Measurements from ENCODE around the gene TAF1B. TPM values are rescaled to one million over a fixed set of nuclear protein-coding genes. Genes with fewer than 3 reads are reported as not detected.

TAF1B gene
- total and polyA plus RNA-seq, 2 donors (not counting 3 experiments of a cell fraction or from before 2014, with no cell fraction given), result 6.3 to 29.4 TPM

DNA sequence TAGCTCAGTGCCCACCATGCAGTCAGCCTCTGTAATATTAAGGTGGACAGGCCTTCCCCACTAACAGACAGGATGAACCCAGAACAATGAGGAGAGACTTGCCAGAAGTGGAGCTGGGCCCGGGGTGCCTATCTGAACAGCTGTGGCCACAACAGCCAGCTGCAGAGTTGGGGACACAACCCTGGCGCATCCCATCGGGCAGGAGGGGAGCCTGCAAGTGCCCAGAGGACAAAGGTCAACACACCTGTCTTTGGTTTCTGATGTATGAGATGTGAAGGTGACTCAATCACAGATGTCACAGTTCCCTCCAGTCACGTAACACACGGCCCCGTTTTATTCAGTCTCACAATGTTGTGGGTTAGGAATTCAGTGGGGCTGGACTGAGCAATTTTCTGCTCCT lies 48.2 kb upstream of the TAF1B start:
- DNase-seq (ENCODE audit: low read depth, low spot score) (no peak), FAIRE-seq (no peak)
- POLR2A ChIA-PET, result interaction anchor here (0.6 kb wide), 1 partner anchor 67 kb away, joined by 3 read pairs; no protein-coding TSS in a partner anchor
- Histone ChIP-seq H3K9me3 (replicated peaks; ENCODE audit: control insufficient read depth, insufficient read depth, low read length) (no peaks in the 10 kb centered on the region), H4K20me1 (replicated peaks; ENCODE audit: control insufficient read depth, extremely low read depth, insufficient read depth, low read length) (no peaks in the 10 kb centered on the region), H3K4me1 (ENCODE audit: control insufficient read depth, extremely low read depth, insufficient read depth, low read length) (no peaks in the 10 kb centered on the region), H3K9ac (replicated peaks; ENCODE audit: extremely low read depth, insufficient read depth, low read length) (no peak overlapping the region), H3K27me3 (ENCODE audit: control insufficient read depth in 2 of 2, insufficient read depth in 2 of 2, low read length in 2 of 2) (no peaks in the 10 kb centered on the region), H3K4me3 (replicated peaks in 1 of 3; ENCODE audit: insufficient read depth in 1 of 3, low read depth in 1 of 3, low read length in 3 of 3) (no peak overlapping the region), H3K27ac (ENCODE audit: insufficient read depth, low read depth, low read length) (no peak overlapping the region), H3K36me3 (ENCODE audit: control insufficient read depth in 2 of 2, extremely low read depth in 1 of 2, insufficient read depth in 2 of 2, low read length in 2 of 2) (no peaks in the 10 kb centered on the region), H3K9me1 (replicated peaks; ENCODE audit: control insufficient read depth, extremely low read depth, insufficient read depth, low read length) (no peaks in the 10 kb centered on the region), H3K79me2 (ENCODE audit: control insufficient read depth, insufficient read depth, low read length) (no peaks in the 10 kb centered on the region), H2AFZ (ENCODE audit: low read depth, low read length) (no peak overlapping the region), H3K4me2 (ENCODE audit: insufficient read depth, low read length) (no peak overlapping the region)
- dilution Hi-C loops (cut with MboI; ENCODE audit: extremely low pct_ligation_motif_present, low sequenced_read_pairs), result no loop called here
- no TSS peak for BruUV-seq (replicated peaks)
- intact Hi-C loops (cut with micrococcal nuclease), result no loop called here
- CTCF ChIA-PET, result interaction anchor here (0.6 to 1.8 kb wide), 4 partner anchors 17 to 24 kb away, joined by 3 to 6 read pairs (median 4); no protein-coding TSS in a partner anchor
- TF ChIP-seq, protein P1, sequence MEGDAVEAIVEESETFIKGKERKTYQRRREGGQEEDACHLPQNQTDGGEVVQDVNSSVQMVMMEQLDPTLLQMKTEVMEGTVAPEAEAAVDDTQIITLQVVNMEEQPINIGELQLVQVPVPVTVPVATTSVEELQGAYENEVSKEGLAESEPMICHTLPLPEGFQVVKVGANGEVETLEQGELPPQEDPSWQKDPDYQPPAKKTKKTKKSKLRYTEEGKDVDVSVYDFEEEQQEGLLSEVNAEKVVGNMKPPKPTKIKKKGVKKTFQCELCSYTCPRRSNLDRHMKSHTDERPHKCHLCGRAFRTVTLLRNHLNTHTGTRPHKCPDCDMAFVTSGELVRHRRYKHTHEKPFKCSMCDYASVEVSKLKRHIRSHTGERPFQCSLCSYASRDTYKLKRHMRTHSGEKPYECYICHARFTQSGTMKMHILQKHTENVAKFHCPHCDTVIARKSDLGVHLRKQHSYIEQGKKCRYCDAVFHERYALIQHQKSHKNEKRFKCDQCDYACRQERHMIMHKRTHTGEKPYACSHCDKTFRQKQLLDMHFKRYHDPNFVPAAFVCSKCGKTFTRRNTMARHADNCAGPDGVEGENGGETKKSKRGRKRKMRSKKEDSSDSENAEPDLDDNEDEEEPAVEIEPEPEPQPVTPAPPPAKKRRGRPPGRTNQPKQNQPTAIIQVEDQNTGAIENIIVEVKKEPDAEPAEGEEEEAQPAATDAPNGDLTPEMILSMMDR (IDR thresholded peaks at IDR 0.05; ENCODE audit: extremely low read depth in 1 of 2, insufficient read depth in 1 of 2, low read depth in 1 of 2, low read length in 2 of 2), result no peak
- TF ChIP-seq, protein P2, sequence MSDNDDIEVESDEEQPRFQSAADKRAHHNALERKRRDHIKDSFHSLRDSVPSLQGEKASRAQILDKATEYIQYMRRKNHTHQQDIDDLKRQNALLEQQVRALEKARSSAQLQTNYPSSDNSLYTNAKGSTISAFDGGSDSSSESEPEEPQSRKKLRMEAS (IDR thresholded peaks at IDR 0.05; ENCODE audit: insufficient read depth, insufficient read length), result no peak
- TF ChIP-seq GATA2 (IDR thresholded peaks at IDR 0.05; ENCODE audit: insufficient read depth, insufficient read length, low read depth, low read length) (no peak), MYC (IDR thresholded peaks at IDR 0.05; ENCODE audit: low read depth, low read length) (no peak), FOS (IDR thresholded peaks at IDR 0.05; ENCODE audit: borderline replicate concordance, insufficient read depth, low read length) (no peak), EZH2 (IDR thresholded peaks at IDR 0.05; ENCODE audit: borderline replicate concordance, low read depth, low read length, severe bottlenecking) (no peak)

Measured in endothelial cell of umbilical vein (primary cell).